ENCODE measurements around the gene SASH1. TPM values are rescaled to one million over a fixed set of nuclear protein-coding genes. Genes with fewer than 3 reads are reported as not detected.

SASH1 gene
- total and polyA plus RNA-seq, 8 donors = 5.8 to 82.6 (median 16.3) TPM

- Histone ChIP-seq H3K36me3 (no peaks in the 10 kb centered on the region), H3K27me3 (no peaks in the 10 kb centered on the region), H3K4me3 (no peak overlapping the region), H3K4me1 (peaks cover 0 to 7% (median 0%) of the 10 kb centered on the region in 4 donors), H3K27ac (no peak overlapping the region), H3K9me3 (no peaks in the 10 kb centered on the region)
- TF ChIP-seq POLR2A (IDR thresholded peaks at IDR 0.05) (no peak), EP300 (IDR thresholded peaks at IDR 0.05) (no peak), POLR2AphosphoS5 (IDR thresholded peaks at IDR 0.05) (no peak), CTCF (IDR thresholded peaks at IDR 0.05) (no peak)
- DNase-seq = no peak
- intact Hi-C loops (cut with DNase I; ENCODE audit: low total_unique reads) = no loop called here
- WGBS, 5 donors = 66 to 78% (median 67%) methylated on average over 8 of the region's 8 CpGs
Observed at GRCh38 chr6:148313488-148313887, 29.1 kb upstream of the SASH1 start.

DNA sequence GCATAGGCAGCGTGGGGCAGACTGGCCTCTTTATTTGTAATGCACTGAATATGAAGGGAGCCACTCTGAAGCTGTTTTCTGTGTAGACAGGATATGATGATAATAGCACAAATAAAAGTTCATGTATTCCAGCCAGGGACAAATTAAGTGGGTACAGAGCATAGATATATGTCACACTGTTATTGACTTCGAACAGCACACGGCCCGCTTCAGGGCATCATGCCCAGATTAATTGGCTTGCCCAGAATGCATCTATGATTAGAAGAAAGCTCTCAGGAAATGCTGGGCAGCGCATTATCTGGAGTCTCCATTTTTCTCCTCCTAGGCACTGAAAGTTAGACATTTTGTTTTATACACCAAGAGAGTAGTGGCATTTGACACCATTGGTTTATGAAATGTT lies 26.3 kb upstream of the SASH1 start:
- peak; percentile 31 to 42 for DNase-seq
- Histone ChIP-seq H3K4me3 (no peak overlapping the region), H3K36me3 (no peaks in the 10 kb centered on the region), H3K9me3 (no peaks in the 10 kb centered on the region), H3K4me1 (peaks cover 0 to 7% (median 0%) of the 10 kb centered on the region in 4 donors), H3K27me3 (no peaks in the 10 kb centered on the region), H3K27ac (peak overlapping the region in 1 of 5 donors; percentile 7)
- TF ChIP-seq POLR2AphosphoS5 (IDR thresholded peaks at IDR 0.05) (no peak), CTCF (IDR thresholded peaks at IDR 0.05) (no peak), POLR2A (IDR thresholded peaks at IDR 0.05) (no peak), EP300 (IDR thresholded peaks at IDR 0.05) (no peak)
- WGBS, 5 donors = 21 to 51% (median 43%) methylated on average over 5 of the region's 5 CpGs
- intact Hi-C loops (cut with DNase I; ENCODE audit: low total_unique reads) = no loop called here

DNA sequence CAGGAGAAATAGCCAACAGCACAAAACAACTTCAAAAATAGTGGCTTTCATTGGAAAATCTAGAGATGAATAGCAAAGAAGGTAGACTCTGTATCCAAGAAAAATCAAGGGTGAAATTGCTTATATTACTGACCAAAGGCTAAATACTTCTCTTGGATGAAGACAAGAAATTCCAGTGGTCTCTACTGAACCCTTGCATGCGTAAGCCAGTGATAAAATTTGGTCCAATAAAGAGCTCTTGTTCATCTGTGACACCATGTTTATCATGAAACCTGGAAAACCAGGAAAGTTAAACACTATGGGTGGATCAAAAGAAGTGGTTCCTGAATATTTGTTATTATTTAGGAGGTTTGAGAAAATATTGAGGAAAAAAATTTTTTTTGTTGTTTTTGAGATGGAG lies 25.6 kb upstream of the SASH1 start:
- Histone ChIP-seq H3K36me3 (no peaks in the 10 kb centered on the region), H3K4me3 (no peak overlapping the region), H3K27me3 (no peaks in the 10 kb centered on the region), H3K4me1 (peaks cover 0 to 4% (median 0%) of the 10 kb centered on the region in 4 donors), H3K9me3 (no peaks in the 10 kb centered on the region), H3K27ac (no peak overlapping the region)
- TF ChIP-seq POLR2A (IDR thresholded peaks at IDR 0.05) = no peak
- TF ChIP-seq EP300 (IDR thresholded peaks at IDR 0.05) = no peak
- TF ChIP-seq CTCF (IDR thresholded peaks at IDR 0.05) = no peak
- no peak for TF ChIP-seq POLR2AphosphoS5 (IDR thresholded peaks at IDR 0.05)
- intact Hi-C loops (cut with DNase I; ENCODE audit: low total_unique reads) = no loop called here
- DNase-seq = no peak
- 86 to 100% (median 95%) methylated on average over 1 of the region's 1 CpG for WGBS, 5 donors

DNA sequence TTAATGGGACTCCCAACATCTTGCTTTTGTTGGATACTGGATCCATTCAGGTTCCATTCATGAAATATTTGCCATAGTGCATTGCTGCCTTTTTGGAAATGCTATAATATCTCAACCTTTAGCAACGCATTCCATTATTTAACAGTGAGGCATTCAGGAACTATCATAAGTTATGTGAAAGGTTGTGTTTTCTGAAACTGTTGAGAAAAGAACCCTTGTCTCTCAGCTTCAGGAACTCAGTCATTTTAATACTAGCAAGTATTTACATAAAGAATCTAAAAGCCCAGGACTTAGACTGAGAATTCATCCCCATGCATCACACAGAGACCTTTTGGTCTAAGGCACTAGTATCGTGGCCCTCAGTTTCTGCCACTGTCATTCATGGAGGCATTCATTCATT lies 24.9 kb upstream of the SASH1 start:
- intact Hi-C loops (cut with DNase I; ENCODE audit: low total_unique reads) = no loop called here
- Histone ChIP-seq H3K4me3 (no peak overlapping the region), H3K27ac (no peak overlapping the region), H3K27me3 (no peaks in the 10 kb centered on the region), H3K36me3 (no peaks in the 10 kb centered on the region), H3K9me3 (no peaks in the 10 kb centered on the region), H3K4me1 (no peaks in the 10 kb centered on the region)
- TF ChIP-seq CTCF (IDR thresholded peaks at IDR 0.05) (no peak), POLR2A (IDR thresholded peaks at IDR 0.05) (no peak), POLR2AphosphoS5 (IDR thresholded peaks at IDR 0.05) (no peak), EP300 (IDR thresholded peaks at IDR 0.05) (no peak)
- WGBS, 5 donors = 53 to 96% (median 91%) methylated on average over 2 of the region's 2 CpGs
- DNase-seq = no peak
